GM18507 (cell line): ENCODE results near the gene UBC.
A peak's percentile ranks its signal among the peaks of the same experiment; 100 is the strongest.
"Not testable (repeated sequence)": the region's sequence is repeated elsewhere in the genome, so short reads cannot be mapped to it uniquely, and the experiment has no call there.

Experiments
- DNase-seq: peaks from one replicate; pipeline ENCODE4 v3.0.0; 2011; ENCODE audit warnings: low read depth; ENCODE audit not compliant: insufficient read length; ENCODE audit errors: extremely low spot score
- FAIRE-seq: peaks from 2 replicates; lab custom pipeline; 2011; peaks lifted over from hg19 to GRCh38; lab: Jason Lieb, UNC

The UBC gene

DNA sequence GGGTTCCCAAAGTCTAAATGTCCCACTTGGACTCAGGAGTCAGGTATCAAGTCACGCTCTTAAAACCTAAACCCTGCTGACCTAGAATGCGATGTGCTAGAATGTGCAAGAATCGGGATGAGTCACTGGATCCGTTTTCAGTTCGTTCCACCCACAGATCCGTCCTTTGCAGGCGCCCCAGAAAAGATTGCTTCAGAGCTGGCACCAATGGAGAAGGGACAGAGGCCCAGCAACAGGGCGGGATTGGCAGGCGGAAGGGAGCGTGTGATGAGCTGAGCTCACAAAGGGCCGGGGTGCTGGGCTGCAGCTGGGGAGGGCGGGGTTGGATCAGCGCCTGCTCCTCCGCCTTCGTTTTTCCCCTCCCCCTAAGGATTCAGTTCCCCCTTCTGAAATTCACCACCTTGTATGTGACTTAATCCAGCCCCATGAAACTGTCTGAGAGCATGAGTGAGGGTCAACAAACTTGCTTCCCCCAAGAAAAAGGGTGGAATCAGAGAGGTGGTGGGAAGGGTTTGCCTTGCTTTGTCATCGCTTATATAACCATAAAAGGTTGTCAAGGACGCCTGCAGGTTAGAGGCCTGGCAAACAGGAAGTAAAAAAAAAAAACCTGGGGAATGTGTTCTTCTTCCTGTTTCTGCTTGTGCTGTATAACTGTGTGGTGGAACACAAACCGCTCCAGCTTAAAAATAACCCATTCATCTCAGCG, 2.8 kb upstream of the UBC start:
- DNase-seq (no peak), FAIRE-seq (peak; percentile 89)

DNA sequence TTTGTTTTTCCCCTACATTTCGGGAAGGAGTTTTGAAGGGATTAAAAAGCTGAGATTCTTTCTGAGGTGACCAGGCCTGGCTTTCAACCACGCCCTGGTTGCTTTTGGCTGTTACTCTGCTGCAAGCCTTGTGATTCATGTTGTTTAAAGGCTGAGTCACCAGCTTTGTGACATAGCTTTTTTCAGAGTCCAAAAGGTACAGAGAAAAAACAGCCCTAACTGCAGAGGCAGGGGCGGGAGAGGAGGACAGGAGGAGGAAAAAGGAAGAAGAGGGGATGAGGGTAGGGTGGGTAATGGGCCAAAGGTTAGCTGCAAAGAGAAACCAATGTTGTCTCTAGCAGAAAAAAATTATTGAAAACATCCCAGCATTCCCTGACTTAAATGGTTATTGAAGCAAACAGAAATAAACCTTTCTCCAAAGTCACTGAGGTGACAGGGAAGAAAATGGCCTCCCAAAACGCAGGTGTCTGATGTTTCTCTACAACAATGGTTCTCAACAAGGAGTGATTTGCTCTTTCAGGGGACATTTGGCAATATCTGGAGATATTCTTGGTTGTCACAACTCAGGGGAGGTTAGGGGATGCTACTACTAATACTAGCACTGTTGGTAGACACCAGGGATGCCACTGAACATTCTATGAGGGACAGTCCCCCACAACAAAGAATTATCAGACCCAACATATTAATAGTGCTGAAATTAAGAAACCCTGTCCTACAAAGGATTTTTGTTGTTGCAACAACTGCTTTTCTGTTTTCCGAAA, 2.1 kb upstream of the UBC start:
- FAIRE-seq (no peak), DNase-seq (no peak)

DNA sequence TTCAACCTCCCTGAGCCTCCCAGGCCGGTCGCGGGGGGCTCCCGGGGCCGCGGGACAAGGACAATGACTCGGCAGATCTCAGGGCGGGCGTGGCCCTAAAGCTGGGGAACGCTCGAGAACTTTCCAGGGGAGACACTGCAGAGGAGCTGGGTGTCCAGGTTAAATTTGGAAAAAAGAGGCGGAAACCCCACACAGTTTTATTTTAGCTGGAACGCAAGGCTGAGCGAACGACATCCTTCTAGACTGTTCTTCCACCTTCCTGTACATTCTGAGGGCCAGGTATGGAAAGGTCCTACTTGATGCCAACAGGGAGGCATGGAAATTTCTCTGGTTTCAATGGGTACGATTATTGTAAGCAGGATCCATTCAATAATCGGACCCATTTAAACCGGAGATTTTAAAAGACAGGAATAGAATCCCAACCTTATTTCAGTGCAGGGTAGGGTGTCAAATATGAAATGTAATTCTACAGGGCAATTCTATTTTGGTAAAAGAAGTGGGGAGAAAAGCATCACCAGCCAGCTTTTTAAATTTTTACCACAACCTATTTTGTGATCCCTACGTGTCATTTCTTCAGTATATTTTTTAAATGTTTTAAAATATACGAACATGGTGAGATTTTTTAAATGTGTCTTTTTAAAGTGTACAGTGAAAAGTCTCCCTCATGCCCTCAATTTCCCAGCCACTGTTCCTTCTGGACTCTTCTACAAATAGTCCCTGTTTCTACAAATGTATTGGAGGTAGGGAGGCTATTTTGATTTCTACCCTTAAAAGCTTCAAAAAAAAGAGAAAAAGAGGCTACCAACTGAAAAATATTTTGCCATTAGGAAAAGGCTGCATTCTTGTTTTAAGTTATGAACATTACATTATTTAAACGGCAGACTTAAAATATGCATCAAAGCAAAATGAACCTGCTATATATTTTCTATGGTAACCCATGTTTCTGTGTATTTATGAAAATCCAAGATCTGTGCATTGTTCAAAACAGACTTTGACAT, 1.1 kb upstream of the UBC start:
- FAIRE-seq: no peak
- no peak for DNase-seq

DNA sequence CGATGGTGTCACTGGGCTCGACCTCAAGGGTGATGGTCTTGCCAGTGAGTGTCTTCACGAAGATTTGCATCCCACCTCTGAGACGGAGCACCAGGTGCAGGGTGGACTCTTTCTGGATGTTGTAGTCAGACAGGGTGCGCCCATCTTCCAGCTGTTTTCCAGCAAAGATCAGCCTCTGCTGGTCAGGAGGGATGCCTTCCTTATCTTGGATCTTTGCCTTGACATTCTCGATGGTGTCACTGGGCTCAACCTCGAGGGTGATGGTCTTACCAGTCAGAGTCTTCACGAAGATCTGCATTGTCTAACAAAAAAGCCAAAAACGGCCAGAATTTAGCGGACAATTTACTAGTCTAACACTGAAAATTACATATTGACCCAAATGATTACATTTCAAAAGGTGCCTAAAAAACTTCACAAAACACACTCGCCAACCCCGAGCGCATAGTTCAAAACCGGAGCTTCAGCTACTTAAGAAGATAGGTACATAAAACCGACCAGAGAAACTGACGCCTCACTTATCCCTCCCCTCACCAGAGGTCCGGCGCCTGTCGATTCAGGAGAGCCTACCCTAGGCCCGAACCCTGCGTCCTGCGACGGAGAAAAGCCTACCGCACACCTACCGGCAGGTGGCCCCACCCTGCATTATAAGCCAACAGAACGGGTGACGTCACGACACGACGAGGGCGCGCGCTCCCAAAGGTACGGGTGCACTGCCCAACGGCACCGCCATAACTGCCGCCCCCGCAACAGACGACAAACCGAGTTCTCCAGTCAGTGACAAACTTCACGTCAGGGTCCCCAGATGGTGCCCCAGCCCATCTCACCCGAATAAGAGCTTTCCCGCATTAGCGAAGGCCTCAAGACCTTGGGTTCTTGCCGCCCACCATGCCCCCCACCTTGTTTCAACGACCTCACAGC, 717 bp downstream of the UBC start:
- FAIRE-seq: no peak
- DNase-seq: no peak

DNA sequence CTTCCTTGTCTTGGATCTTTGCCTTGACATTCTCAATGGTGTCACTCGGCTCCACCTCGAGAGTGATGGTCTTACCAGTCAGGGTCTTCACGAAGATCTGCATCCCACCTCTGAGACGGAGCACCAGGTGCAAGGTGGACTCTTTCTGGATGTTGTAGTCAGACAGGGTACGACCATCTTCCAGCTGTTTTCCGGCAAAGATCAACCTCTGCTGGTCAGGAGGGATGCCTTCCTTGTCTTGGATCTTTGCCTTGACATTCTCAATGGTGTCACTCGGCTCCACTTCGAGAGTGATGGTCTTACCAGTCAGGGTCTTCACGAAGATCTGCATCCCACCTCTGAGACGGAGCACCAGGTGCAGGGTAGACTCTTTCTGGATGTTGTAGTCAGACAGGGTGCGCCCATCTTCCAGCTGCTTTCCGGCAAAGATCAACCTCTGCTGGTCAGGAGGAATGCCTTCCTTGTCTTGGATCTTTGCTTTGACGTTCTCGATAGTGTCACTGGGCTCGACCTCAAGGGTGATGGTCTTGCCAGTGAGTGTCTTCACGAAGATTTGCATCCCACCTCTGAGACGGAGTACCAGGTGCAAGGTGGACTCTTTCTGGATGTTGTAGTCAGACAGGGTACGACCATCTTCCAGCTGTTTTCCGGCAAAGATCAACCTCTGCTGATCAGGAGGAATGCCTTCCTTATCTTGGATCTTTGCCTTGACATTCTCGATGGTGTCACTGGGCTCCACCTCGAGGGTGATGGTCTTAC, 1.7 kb downstream of the UBC start:
- FAIRE-seq, DNase-seq: not testable (repeated sequence)

DNA sequence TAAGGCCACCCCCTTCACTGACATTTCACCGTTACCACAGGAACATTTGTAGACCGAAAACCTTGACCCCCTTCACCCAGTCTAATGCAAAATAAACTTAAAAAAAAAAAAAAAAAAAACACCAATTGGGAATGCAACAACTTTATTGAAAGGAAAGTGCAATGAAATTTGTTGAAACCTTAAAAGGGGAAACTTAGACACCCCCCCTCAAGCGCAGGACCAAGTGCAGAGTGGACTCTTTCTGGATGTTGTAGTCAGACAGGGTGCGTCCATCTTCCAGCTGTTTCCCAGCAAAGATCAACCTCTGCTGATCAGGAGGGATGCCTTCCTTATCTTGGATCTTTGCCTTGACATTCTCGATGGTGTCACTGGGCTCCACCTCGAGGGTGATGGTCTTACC, 2.9 kb downstream of the UBC start:
- not testable (repeated sequence) for DNase-seq, FAIRE-seq

DNA sequence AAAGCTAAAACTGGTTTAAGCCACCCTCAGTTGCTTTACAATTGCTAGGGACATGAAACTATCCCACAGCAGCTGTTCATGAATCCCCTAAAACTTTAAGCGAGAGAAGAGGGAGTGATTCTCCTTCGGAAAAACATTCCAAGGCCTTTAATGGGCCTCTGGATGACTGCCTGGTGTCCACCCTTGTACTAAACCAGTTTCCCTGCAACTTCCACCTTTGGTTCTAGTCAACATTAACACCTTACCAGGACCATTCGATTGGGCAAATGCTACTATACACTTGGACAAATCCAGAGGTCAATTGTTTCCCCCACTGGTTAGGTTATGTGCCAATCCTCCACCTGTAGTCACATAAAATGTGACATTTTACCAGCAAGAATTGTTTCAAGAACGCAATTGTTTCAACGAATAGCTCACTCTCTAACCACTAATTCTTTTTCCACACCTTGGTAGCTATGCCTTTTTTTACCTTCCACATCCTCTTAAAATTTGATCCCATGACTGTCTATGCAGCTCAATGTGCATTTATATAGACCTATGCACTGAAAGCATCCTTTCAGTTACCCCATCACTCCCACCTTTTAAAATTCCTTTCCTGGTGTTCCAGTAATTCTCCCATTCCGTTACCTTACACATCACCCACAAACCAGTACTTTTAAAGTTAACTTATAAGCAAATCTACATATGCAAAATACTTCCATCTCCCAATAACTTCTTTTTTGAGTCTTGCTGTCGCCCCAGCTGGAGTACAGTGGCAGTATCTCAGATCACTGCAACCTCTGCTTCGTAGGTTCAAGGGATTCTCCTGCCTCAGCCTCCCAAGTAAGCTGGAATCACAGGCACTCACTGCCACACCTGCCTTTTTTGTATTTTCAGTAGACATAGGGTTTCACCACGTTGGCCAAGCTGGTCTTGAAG, 3.6 kb downstream of the UBC start:
- DNase-seq: no peak
- FAIRE-seq: no peak

DNA sequence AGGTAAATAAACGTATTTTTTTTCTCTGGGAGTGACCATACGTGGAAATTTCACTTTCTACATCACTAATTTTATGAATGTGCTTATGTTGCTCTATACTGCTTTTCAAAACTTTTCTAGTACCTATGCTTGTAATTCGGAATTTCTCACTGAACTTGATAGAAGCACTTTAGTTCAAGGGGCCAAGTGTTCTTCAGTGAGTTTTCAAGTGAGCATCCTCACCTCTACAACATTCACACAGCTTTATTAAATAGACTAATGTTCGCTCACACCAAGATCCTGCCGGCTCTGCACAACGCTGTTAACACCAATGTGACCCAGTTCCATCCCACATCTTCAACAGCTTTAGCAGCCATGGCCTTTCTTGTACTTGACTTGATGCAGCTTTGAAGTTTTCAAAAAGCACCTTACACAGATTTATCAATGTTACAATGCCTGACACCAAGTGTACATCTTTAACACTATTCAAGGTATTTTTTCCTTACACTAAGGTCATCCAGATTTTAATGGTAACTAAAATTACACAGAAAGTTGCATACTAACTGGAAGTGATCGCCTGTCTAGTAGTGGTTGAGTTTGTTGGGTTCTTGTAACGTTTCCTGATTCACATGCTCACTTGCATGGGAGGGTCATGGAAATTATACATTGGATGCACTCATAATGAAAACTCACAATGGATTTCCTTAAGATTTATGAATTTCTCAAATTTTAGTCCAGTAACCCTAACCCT, 4.5 kb downstream of the UBC start:
- no peak for DNase-seq
- FAIRE-seq: no peak

DNA sequence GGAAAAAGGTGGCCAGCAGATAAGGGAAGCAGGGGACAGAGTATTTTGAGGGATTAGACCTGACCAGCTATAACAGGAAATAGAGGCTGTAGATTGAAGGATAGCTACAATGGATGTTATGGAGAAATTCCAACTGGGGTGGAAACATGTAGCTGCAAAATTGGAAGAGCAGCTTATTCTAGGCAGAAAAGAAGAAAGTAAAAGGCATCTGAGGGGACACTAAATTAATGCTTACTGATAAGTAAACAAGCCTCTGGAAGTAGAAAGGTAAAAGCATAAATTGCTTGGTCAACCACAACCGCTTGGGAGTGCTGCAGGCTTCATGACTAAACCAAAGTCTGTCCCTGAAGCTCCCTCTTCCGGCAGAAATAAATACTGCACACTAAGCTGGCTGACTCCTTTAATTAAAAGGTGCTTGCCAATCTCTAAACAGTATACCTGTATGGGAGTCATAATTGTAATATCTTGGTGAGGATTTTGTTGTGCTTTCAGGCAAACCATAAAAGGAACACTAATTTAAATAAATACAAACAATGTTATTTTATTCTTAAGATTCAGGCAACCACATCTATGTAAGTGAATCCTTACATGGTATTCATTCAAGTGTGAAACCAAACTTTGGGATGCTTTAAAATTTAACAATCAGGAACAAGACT, 7.7 kb downstream of the UBC start:
- peak; percentile 83 for FAIRE-seq
- no peak for DNase-seq

DNA sequence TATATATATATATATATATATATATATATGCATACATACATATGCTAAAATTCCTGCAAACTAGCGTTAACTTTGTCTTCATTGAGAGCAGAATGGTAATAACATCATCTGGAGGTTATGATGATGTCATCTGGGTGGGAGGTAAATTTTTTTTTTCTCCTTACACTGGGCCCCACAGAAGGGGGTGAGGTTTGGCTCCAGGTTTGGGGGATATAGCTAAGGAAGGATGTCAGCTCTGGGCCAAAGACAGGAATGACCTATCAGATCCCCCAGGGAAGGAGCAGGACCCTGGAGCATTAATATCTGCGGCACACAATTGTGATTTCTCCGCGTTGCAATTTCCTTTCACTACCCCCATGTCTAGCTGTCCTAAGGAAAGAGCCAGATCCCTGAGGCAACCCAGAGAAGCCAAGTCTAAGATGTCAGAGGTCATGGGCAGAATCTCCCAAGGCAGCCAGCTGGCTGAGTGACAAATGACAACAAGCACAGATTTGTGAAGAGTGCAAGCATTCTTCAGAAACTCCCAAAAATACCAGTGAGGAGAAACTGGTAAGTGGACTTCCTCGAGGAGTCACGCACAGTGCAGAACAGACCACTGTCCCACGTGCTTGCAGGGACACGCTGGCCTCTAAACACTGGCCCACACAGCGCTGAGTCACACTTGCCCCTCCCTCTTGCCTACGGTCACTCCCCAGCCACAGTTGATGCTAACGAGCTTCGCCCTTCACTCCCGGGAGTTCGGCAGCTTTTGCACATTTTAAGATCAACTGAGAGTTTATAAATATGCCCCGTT, 9.9 kb downstream of the UBC start:
- no peak for FAIRE-seq

DNA sequence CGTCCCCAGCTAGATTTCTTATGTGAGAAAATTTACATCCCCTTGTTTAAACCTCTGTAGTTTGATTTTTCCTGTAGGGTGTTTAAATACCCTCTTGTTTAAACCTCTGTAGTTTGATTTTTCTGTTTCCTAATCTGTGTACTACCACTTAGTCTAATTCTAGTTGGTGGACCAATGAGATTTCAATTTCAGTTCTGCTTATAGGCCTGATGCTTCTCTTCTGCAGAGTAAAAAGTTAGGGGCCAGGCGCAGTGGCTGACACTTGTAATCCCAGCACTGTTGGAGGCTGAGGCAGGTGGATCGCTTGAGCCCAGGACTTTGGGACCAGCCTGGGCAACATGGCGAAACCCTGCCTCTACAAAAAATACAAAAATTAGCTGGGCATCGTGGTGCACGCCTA, 11.5 kb downstream of the UBC start:
- DNase-seq: no peak
- FAIRE-seq: peak; percentile 71

More for the DNA sequence above, 9.9 kb downstream of the UBC start:
- no peak for DNase-seq

DNA sequence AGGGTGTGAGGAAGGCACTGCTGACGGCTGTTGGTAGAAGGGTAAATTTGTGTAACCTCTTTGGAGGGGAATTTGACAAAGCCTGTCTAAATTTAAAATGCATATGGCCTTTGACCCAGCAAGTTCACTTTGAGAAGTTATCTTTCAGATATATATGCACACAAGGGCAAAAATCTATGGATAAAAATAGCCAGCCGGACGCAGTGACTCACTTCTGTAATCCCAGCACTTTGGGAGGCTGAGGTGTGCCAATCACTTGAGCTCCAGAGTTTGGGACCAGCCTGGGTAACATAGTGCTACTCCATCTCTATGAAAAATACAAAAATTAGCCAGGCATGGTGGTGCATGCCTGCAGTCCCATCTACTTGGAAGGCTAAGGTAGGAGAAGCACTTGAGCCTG, 13.4 kb downstream of the UBC start:
- no peak for FAIRE-seq

DNA sequence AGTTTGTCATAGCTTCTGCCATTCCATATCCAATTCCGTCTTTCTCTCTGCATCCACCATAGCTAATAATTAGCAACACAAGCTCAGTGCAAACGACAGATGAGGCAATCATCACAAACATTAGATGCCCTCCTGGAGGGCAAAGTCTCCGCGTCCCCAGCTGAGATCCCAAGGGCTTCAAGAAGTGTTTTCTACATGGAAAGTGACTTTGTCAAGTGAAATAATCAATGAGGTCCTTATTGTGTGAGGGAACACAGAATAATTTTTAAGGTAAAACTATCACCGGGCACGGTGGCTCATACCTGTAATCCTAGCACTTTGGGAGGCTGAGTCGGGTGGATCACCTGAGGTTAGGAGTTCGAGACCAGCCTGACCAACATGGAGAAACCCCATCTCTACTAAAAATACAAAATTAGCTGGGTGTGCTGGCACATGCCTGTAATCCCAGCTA, 14.1 kb downstream of the UBC start:
- DNase-seq, FAIRE-seq: not testable (repeated sequence)

More for the DNA sequence above, 13.4 kb downstream of the UBC start:
- DNase-seq: no peak

DNA sequence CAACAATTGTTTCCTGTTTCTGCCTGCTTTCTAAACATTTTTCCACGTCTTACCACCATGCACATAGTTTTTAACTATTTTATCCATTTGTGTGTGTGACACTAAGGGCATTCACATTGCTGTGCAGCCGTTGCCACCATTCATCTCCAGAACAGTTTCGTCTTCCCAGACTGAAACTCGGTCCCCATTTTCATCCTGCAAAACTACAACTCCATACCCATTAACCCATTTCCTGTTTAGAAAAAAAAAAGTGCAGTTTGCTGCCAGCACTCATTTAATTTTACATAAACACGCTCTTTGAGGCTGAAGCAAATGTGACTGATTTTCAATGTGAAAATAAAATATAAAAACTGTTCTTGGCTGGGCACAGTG, 15.5 kb downstream of the UBC start:
- FAIRE-seq (no peak), DNase-seq (no peak)

DNA sequence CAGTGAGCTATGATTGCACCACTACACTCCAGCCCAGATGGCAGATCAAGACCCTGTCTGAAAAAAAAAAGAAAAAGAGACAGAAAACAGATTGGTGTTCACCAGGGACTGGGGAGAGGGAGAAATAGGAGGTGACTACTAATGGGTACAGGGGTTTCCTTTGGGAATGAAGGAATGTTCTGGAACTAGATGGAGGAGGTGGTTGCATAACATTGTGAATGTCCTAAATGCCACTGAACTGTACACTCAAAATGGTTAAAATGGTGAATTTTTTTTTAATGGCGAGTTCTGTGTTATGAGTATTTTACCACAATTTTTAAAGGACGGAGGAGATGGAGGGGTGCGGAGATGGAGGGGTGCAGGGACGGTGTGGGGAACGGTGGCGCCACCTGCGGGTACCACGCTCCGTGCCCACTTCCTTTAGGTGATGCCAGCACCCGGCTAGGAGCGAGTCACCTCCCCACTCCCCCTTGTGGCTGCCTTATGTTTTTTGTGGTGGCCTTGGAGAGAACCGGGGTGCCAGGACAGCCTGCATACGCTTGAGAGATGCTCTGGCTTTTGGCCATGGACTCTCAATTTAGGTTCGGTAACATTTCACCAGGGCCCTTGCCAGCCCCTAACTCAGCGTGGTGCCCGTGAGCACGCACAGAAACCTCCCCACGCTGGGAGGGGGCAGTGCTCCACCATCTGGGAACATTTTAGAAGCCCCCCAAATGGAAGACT, 16.1 kb downstream of the UBC start:
- peak; percentile 76 for FAIRE-seq
- DNase-seq: no peak
